ENCODE results near the gene BFSP2.

The BFSP2 gene

DNA sequence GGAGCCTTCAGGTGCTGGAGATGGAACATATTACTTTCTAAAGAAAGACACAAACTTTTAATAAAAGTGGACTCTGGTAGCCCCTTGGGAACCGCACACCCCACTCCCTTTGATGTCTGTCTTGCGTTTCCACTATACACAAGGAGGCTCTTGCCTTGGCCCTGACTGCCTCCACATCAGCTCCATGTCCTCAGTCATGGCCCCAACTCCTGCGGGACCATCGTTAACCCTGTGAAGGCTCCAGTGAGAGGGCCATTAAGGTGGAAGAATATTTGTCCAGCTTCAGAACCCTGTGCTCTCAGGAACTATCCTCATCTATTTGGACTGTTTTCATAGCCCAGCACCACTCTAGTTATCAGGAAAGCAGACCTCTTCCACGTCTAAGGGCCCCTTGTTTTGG is 16.1 kb upstream of the BFSP2 start:
- DNase-seq = no peak

DNA sequence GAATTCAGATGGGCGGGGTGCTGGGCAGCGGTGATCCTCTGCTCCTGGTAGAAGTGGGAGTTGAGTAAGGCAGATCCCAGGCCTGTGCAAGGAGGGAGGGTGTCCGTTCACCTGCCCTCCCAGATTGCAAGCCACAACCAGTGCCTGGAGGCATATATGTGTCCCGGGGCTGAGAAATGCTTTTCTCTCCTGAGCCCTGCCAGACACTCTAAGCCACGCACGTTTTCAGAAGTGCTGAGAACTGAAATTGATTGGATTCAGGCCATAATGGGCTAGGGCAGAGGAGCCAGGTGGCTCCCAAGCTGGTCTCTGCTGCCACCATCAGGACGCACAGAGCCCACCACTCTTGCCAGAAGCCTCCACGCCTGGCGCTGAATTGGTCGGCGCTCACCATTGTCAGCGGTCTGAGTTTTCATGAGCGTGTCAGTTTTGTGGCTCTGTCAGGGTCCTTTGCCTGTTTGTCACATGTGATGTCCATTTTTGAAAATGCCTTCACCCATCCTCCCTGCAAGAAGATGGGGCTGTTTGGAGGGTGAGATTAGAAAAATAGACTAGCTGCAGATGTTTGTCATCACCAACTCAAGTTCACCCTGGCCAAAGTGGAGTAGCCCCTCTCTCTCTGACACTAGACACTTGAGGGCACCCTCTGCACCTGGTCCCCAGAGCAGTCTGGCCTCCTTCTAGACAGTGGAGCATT is 15.4 kb upstream of the BFSP2 start:
- peak; percentile 43 to 60 for DNase-seq

DNA sequence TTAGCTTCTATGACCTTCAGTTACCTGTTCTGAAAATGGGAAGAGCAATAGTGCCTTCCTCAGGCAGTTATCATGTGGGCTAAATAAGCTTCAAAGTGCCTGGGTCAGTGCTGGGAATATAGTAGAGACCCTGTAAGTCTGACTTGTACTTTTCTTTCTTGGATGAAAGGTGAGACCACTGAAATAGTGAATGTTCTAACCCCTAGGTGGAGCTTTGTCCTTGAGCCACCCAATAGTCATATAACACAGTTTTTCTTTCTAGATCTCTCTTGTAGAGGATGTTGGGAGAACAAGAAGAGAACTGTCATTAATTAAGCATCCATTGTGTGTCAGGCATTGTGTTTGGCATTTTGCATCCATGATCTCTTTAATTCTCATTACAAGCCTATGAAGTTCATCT is 13.0 kb upstream of the BFSP2 start:
- no peak for DNase-seq

DNA sequence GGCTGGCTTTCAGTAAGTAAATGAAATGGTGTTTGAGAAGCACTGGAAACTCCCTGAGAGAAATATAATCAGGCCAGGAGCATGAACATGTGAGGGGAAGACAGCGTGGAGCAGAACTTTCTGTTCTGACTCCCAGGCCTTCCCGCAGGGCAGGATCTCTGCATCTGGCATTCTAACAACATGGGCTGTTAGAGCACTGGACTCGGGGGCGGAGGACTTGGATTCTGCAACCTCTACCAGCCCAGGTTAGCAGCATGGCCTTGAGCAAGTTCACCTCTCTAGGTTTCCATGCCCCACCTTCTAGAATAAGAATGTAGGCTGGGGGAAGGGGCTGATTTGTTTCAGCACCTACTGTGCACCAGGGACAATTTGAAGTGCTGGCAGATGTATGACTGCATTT is 12.5 kb upstream of the BFSP2 start:
- DNase-seq = no peak

DNA sequence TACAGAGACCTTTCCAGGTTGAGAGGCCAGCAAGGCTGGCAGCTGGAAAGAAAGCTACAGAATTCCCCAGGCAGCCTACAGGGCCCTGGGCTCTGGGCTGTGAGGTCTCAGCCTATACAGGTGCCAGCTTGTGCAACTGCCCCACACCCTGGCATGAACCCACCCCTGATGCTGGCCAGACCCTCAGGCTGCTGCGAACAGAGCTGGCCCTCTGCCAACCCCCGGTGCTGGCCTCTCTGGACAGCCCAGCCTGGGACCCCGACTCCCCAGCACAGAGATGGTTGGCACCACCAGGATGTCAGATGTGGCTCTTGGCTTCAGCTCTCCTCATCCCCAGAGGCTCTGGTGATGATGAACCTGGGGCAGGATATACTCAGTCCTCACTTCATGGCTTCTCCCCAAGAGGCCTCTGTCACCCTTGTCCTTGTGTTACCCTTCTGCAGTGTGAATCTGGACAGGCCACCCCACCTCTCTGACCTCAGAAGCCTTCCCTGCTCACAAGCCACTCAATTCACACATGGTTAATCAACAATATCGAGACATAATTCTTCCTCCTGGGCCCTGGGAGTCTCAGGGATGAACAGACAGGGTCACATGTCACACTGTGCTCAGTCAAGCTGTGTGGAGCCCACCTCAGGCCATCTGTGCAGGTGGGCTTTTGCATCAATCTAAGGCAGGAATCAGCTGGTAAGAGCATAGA is 11.0 kb upstream of the BFSP2 start:
- no peak for DNase-seq

DNA sequence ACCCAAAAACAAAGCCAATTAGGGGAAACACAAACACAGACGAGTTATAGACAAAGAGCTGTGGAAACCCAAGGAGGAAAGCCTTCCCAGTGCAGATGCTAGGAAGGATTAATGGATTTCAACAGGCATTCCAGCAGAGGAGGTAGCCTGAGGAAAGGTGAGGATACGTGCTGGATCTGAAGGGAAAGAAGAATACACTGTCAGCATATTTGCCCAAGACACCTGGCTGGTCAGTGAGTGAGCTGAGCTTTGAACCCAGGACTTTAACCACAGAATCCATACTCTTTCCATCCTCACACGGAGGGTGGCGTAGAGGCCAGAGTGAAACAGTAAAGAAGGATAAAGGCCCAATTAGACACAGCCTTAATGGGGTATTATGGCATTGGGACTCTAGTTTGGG is 9.1 kb upstream of the BFSP2 start:
- DNase-seq = no peak

DNA sequence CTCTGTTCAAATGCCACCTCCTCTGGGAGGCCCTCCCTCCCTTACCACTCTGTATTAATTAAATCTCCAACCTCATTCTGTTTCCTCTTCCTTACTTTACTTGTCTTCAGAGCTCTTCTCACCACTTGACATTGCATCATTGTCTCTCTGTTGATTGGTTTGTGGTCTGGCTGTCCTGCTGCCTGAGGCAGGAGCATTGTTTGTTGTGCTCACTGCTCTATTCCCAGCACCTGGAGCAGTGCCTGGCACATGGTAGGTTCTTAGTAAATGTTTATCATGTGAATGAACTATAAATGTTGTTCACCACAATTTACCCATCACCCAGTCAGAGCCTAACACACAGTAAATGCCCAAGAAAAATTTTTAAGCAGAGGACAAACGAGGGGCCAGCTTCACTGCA is 6.7 kb upstream of the BFSP2 start:
- no peak for DNase-seq

DNA sequence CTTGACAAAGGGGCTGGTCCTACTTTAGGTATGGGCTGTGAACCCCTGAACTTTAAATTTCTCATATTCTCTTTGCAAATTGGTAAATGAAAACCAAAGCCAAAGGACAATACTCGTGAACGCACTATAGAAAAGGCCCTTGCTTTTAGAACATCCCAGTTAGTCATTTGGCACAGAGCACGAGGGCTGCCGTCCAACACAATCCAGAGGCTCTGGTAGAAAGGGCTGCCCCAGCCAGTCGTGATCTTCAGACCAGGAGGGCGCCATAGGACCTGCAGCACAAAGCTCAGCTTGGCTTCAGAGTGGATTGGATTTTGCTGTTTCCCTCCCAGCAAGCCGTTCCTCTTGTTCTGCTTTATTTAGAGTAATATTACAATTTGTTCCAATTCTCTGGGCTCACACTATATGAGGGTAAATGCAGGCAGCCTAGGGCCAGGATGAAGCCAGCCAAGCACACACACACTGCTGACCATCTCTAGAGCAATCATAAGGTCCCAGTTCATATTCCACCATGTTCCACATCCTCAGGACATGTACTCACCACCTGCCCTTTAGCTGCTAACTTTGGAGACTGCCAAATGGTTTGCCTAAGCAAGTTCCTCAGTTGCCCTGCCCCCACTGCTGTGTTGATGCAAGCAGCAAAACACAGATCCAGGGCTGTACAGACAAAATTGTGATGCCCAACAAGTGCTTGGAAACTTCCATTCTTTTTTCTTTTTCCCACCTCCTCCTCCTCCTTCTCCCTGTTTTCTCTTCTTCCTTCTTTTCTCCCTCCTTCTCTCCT is 6.0 kb upstream of the BFSP2 start:
- DNase-seq = no peak

DNA sequence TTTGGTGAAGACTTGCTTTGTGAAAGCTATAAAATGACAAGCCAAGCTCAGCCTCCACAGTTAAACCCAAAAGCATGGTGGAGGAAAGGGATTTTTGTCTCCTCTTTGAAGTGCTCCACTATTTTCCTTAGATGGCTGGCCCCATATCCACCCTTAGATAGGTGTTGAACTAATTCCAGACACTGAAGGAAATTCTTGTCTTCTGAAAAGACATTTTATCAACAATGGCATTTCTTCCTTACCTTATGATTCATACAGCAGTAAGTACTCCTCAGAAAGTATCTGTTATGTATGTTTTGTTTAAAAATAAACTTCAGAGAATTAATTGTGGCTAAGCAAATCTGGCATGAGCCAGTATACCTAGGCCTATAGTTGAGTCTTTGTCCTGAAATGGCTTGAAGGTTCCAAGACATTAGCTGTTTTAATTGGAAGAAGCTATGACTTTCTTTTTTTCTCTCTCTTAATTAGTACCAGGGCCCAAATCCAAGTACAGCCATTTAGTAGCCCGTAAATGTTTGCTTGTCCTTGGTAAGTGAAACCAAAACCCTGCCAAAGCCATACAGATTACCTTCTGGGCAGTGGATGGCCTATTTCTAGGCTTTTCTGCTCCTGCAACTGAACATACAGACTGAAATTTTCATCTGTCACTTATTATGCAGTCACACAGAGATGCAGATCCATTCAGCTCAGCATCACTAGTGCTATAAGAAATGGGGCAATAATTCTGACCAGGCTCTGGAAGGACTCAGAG is 5.1 kb upstream of the BFSP2 start:
- no peak for DNase-seq

DNA sequence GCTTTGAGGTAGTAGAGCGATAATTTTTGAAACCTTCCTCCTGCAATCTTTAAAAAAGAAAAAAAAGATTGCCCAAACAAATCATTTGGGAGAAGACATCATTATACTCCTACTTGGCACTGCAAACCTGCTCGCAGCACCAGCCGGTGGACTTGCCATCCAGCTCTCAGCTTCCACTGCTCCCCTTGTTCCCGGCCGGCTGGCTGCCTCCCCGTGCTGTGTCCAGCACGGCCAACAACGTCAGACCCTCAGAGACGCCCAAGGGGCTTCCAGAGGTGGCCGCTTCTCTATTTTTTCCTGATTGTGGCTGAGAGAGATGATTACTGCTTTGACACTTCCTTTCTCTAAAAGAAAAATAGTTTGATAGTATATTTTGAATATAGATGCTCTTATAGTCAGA is 3.0 kb upstream of the BFSP2 start:
- no peak for DNase-seq

DNA sequence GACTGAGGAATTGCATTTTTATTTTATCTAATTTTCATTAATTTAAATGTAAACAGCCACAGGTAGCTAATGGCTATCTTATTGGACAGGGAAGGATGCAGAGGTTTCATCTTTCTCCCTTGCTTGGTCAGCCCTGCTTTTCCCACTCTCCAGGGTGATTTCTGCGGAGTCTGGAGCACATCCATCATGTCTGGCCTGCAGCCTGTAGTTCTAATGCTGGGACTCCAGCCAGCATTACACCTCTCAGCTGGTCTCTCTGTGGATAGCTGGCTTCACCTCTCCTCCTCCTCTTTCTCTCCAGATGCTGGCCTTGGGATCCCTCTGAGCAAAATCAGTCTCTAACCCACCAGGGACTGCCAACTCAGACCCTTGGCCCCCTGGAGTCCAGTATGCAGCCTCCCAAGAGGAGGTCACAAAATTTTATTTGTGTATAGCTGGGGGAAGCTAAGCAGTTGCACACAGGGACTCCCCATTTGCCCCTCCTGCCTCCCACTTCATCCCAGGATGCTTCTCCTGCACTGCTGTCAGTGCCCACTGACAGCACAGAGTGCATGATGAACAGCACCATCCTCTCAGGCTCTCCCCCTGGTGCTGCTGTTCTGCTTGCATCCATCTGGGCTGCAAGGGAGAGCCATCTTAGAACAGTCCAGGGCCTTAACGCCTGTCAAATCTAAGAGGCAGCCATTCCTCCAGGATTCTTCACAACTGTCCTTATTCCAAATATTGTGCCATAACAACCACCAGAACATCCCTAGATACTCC is 1.7 kb downstream of the BFSP2 start:
- no peak for DNase-seq

DNA sequence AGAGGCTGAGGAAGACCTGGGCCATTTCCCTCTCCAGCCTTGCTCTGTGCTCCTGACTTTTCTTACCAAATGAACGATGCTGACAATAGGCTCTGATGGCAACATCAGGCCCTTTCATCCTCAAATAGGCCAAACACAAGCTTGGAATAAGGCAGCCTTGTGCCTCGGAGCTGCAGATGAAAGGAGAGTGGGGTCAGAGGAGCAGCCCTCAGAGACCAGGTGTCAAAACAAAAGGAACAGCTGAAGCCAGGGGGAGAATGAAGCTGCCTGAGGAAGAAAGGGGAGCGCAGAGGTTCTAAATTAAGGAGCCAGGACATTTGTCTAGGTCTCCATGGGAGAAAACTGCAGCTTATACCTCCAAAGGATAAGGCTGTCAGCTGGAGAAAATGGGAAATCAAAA is 5.1 kb downstream of the BFSP2 start:
- DNase-seq = no peak

DNA sequence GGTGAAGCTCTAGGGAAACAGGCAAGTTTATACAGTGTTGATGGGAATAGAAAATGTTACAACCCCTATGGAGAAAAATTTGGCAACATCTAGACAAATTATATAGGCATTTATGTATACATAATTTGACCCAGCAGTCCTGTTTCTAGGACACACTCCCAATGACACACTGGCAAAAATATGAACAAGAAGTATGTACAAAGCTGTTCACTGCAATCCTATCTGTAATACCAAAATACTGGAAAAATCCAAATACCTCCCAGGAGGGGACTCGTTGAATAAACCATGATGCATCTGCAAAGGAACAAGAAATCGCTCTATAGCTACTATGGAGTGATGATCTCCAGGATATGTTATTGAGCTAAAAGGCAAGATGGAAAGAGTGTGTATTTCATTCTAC is 8.5 kb downstream of the BFSP2 start:
- DNase-seq = no peak

DNA sequence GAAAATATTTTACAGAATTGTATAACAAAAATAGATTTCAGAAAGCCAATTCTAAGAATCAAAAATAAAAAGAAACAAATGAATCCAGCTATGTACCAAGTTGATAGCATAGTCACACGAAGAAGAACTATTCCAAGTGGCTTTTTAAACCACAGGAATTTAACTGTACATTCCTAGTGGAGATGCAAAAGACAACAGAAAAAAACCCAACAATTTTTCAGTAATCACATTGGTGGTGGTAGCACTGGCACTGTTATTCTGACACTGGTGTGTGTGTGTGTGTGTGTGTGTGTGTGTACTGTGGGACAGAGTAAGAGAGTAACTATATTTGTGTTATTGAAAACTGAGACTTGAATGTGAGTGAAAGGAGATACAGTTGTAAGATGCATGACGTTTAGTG is 9.1 kb downstream of the BFSP2 start:
- DNase-seq = no peak

DNA sequence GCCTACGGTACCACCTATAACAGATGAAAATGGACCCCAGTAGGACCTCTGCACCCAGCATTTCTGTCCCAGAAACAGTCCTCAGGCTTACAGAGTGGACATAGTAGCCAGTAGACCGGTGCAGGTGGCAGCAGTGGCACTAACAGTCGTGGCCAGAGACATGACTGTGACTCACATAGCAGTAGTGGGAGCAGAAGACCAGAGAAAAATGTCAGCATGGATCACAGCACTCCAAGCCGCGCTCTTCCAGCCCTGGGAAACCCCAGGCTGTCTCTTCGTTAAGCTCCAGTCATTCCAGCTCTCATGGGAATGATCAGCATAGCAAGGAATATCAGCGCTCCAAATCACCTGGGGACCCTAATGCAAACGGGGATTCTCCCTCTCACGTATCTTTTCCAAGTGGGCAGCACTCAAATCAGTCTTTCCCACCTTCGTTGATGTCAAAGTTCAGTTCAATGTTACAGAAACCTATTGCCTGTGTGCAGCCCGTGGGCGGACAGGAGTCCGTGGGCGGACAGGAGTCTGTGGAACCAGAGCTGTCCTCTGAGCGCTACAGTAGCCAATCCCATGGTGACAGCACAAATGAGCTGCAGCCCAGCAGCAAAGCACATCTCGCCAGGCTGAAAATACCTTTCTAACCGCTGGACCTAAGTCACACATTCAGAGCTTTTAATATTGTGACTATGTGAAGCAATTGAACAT is 10.5 kb downstream of the BFSP2 start:
- no peak for DNase-seq

DNA sequence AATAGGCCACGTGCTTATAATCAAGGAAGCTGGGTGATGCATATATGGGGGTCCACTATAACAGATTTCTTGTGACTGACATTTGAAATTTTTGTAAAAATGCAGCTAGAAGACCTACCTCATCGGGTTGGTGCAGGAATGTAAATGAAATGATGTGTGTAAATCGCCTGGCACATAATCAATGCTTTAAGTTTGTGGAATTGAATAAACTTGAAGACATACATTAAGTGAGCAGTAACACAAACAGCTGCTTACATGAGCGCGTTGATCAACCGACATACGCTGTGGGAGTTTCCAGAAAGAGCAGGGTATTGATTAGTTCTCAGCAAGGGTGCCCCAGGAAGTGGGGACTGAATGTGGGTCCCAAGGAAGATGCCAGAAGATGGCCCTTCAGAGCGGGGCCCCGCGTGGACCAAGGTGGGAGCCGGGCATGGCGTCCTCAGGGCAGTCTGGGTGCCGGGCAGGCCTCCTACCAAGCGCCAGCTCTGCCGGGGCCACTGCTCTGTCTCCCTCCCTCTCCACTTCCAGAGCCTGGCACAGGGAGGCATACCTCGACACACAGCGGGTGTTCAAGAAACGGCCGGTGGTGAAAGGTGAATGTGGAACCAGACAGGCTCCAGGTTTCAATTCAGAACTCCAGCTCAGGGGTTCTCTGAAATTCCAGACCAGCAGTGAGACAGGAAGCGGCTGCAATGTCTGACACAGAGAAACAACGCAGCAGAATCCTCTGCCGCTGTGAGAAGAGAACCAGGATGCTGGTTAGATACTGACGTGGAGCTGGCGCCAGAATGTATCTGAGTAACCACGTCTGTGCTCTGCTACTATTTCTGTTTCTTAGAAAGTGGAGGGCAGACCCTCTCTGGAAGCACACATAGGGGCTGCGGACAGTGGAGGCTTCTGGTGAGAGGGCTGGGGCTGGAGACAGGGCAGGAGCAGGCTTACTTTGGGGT is 12.6 kb downstream of the BFSP2 start:
- DNase-seq = no peak

DNA sequence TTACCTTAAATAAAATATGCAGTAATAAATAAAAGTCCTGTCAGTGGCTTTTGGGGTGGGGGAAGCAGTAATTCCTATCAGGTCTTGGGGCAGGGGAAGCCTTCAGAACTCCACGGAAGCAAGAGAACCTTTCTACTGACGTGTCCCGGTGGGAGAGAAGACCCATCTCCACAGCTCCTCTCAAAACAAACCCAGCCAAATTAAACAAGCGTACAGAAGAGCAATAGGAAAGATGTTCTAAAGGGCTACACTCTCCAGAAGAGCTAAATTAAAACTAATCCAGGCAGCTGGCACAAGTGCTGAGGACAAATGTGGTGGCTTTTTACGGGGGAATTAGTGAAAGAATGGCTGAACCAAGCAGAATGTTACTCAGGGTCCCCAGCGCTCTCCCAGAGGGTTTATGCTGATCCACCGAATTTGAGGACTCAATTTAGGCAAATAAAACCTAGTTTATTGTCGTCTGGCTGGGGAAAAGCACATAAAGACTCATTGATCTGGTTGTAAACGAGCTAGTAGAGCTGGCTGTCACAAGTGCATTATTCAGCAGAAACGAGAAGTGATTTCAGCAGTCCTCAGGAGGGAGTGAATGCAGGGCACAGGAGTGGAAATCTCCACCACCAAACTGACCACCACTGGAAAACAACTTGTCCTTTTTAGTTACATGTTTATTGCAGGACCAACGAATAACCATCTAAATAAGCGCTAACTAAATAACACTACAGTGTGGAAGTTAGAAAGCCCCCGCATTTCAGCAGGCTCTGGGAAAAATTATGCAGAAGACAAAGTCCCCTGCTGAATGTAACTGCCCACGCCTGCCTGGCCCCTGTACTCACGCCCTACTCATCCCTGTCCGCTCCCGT is 13.5 kb downstream of the BFSP2 start:
- DNase-seq = no peak

DNA sequence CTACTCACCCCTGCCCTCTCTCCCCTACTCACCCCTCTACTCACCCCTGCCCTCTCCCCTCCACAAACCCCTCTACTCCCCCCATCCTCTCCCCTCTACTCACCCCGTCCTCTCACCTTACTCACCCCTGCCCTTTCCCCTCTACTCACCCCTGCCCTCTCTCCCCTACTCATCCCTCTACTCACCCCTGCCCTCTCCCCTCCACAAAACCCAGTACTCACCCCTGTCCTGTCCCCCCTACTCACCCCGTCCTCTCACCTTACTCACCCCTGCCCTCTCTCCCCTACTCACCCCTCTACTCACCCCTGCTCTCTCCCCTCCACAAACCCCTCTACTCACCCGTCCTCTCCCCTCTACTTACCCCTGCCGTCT is 14.2 kb downstream of the BFSP2 start:
- DNase-seq = no peak

DNA sequence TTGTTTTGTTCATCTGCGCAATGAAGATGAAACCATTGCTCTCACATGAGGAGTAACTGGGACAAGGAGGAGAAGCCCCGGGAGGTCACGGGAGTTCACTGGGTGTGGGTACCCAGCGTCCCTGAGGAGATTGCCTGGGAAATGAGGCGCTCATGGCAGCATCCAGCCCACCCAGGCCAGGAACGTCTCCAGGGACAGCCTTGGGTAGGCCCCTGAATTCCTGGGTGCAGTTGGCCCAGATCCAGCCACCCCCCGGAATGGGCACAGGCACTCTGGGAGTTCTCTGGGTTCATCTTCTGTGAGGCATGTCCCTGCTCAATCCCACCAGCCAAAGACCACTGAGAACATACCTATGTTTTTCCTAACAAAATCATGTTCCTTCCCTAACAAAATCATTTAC is 18.5 kb downstream of the BFSP2 start:
- no peak for DNase-seq

All from activated T-cell treated with anti-CD3 and anti-CD28 coated beads, Interleukin-2, amount 50 U/mL, for 48 hours (primary cell).